Gastroesophageal sphincter (tissue), 4 donors: ENCODE data around the gene TJP3. TPM values are rescaled to one million over a fixed set of nuclear protein-coding genes. Genes with fewer than 3 reads are reported as not detected.
A peak's percentile ranks its signal among the peaks of the same experiment; 100 is the strongest.
"Not testable (repeated sequence)": the region's sequence is repeated elsewhere in the genome, so short reads cannot be mapped to it uniquely, and the experiment has no call there.

Experiments used
- ATAC-seq: fragments of 150-250 bp; one replicate; pipeline ENCODE4 v1.9.1; 2016; ENCODE audit warnings: mild to moderate bottlenecking, moderate library complexity
- H3K27ac ChIP-seq, 4 donors: fragments of 200-600 bp; sonication (generic) in 3 of 4; 1 replicate in 3 of 4; 2 replicates in 1 of 4; pipeline ENCODE4 v1.5.1; 2016 to 2019
- H3K27me3 ChIP-seq: fragments of 200-600 bp; sonication (generic); one replicate; pipeline ENCODE4 v1.5.1; 2019
- H3K36me3 ChIP-seq, 2 donors: fragments of 200-600 bp; sonication (generic); one replicate each; pipeline ENCODE4 v1.5.1; 2019; ENCODE audit warnings: control low read depth in 1 of 2
- H3K4me1 ChIP-seq, 3 donors: fragments of 200-600 bp; sonication (generic); 1 replicate in 2 of 3; 2 replicates in 1 of 3; pipeline ENCODE4 v1.5.1; 2016 to 2019; ENCODE audit warnings: control low read depth in 2 of 3
- H3K4me3 ChIP-seq, 2 donors: fragments of 200-600 bp; sonication (generic); one replicate each; pipeline ENCODE4 v1.5.1; 2019; ENCODE audit warnings: mild to moderate bottlenecking in 1 of 2, moderate library complexity in 1 of 2
- H3K9me3 ChIP-seq, 3 donors: fragments of 200-600 bp; sonication (generic); one replicate each; pipeline ENCODE4 v1.5.1; 2017 to 2019; ENCODE audit warnings: control low read depth in 2 of 3
- CTCF ChIP-seq, 4 experiments: fragments of 200-600 bp in 2 of 4; fragments of 450-650 bp in 2 of 4; sonication (generic) in 1 of 4; IDR thresholded peaks; one replicate each; pipeline ENCODE4 v1.5.1; 2017 to 2019; ENCODE audit warnings: antibody characterized with exemption in 4 of 4, mild to moderate bottlenecking in 2 of 4, moderate library complexity in 2 of 4
- EP300 ChIP-seq: sonication (generic); formaldehyde crosslinking; IDR thresholded peaks from one replicate; pipeline ENCODE4 v1.6.1; 2017; ENCODE audit warnings: antibody characterized with exemption, mild to moderate bottlenecking
- POLR2A ChIP-seq, 2 donors: fragments of 450-650 bp; IDR thresholded peaks; one replicate each; pipeline ENCODE4 v1.6.1; 2017; ENCODE audit warnings: antibody characterized with exemption in 2 of 2, mild to moderate bottlenecking in 2 of 2, moderate library complexity in 1 of 2
- POLR2AphosphoS5 ChIP-seq: sonication (generic); formaldehyde crosslinking; IDR thresholded peaks from one replicate; pipeline ENCODE4 v1.6.1; 2017; ENCODE audit warnings: antibody characterized with exemption
- WGBS, 2 donors: methylation state at CpG; one replicate each; pipeline ENCODE4 v1.1.5; 2018; ENCODE audit warnings: low coverage in 1 of 2; 5-methylcytosine and 5-hydroxymethylcytosine counted together
- total RNA-seq, 4 donors: library from RNA; depleted of rRNA; stranded (reverse); fragments of >200 nt; gene quantifications; one replicate each; pipeline ENCODE4 v1.1.0, GENCODE V29; 2016

Gene TJP3
- total RNA-seq, 4 donors from 2014 or later = 0.78 to 3.6 TPM; not detected in 2

- Histone ChIP-seq H3K9me3 (no peaks in the 10 kb centered on the region), H3K36me3 (peaks cover 0 to 53% of the 10 kb centered on the region in 2 donors), H3K4me1 (peaks cover 0 to 58% (median 22%) of the 10 kb centered on the region in 3 donors), H3K4me3 (peak within 1 kb of the TSS; percentile 75 to 94), H3K27me3 (no peaks in the 10 kb centered on the region), H3K27ac (peak within 1 kb of the TSS; percentile 96 to 99 (median 98))
- TF ChIP-seq EP300 = no peak
- TF ChIP-seq POLR2A (IDR thresholded peaks at IDR 0.05) = peak; percentile 58
- peak; percentile 78 for TF ChIP-seq POLR2AphosphoS5
- TF ChIP-seq CTCF (IDR thresholded peaks at IDR 0.05) = peak in 2 of 4 experiments; percentile 2 to 11
- peak; percentile 96 for ATAC-seq
- 11 to 36% methylated on average over 2 to 14 of the region's 47 CpGs for WGBS, 2 donors
Observed at GRCh38 chr19:3762501-3763459, 54.6 kb downstream of the TJP3 start, which contains the start of gene MRPL54. MRPL54 (plus strand) TSS chr19:3762682; CDS start chr19:3762701, 19 bp downstream.

GRCh38 chr19:3765121-3765520 lies 56.9 kb downstream of the TJP3 start:
- Histone ChIP-seq H3K27ac (no peak overlapping the region), H3K27me3 (no peaks in the 10 kb centered on the region), H3K4me3 (no peak overlapping the region), H3K36me3 (peaks cover 0 to 53% of the 10 kb centered on the region in 2 donors), H3K4me1 (peaks cover 0 to 38% (median 10%) of the 10 kb centered on the region in 3 donors), H3K9me3 (no peaks in the 10 kb centered on the region)
- TF ChIP-seq POLR2AphosphoS5 (no peak), EP300 (no peak), POLR2A (IDR thresholded peaks at IDR 0.05) (no peak), CTCF (IDR thresholded peaks at IDR 0.05) (no peak)
- no peak for ATAC-seq
- 78 to 83% methylated on average over 1 to 5 of the region's 12 CpGs for WGBS, 2 donors

- H3K4me1 ChIP-seq = peaks cover 0 to 31% (median 7%) of the 10 kb centered on the region in 3 donors
- 91% methylated on average over 5 of the region's 5 CpGs; no CpG with 5 or more reads in 1 of the 2 donors for WGBS, 2 donors
- H3K27me3 ChIP-seq, H3K4me3 ChIP-seq, H3K27ac ChIP-seq, ATAC-seq, H3K9me3 ChIP-seq: not testable (repeated sequence)
- peaks cover 0 to 57% of the 10 kb centered on the region in 2 donors for H3K36me3 ChIP-seq
Observed at GRCh38 chr19:3765757-3766156, 57.6 kb downstream of the TJP3 start.

- Histone ChIP-seq H3K27ac (no peak overlapping the region), H3K27me3 (peaks cover 3% of the 10 kb centered on the region), H3K9me3 (no peaks in the 10 kb centered on the region), H3K36me3 (peaks cover 0 to 57% of the 10 kb centered on the region in 2 donors), H3K4me3 (no peak overlapping the region), H3K4me1 (peaks cover 0 to 24% (median 4%) of the 10 kb centered on the region in 3 donors)
- ATAC-seq = no peak
- WGBS, 2 donors = 88 to 89% methylated on average over 3 to 5 of the region's 7 CpGs
- TF ChIP-seq POLR2AphosphoS5 = no peak
- no peak for TF ChIP-seq EP300
- no peak for TF ChIP-seq POLR2A (IDR thresholded peaks at IDR 0.05)
- TF ChIP-seq CTCF (IDR thresholded peaks at IDR 0.05) = no peak
Observed at GRCh38 chr19:3766520-3766919, 58.3 kb downstream of the TJP3 start.

GRCh38 chr19:3767050-3767449 lies 58.9 kb downstream of the TJP3 start:
- H3K4me1 ChIP-seq = peaks cover 0 to 18% (median 4%) of the 10 kb centered on the region in 3 donors
- no peak overlapping the region for H3K4me3 ChIP-seq
- H3K9me3 ChIP-seq = no peaks in the 10 kb centered on the region
- peaks cover 9% of the 10 kb centered on the region for H3K27me3 ChIP-seq
- H3K27ac ChIP-seq = no peak overlapping the region
- no peak for ATAC-seq
- 81% methylated on average over 5 of the region's 23 CpGs; no CpG with 5 or more reads in 1 of the 2 donors for WGBS, 2 donors
- TF ChIP-seq CTCF (IDR thresholded peaks at IDR 0.05) = no peak
- TF ChIP-seq EP300 = no peak
- peaks cover 0 to 57% of the 10 kb centered on the region in 2 donors for H3K36me3 ChIP-seq
